SK-N-SH (cell line): ENCODE data around the gene TAMALIN.

ENCODE experiments used
- CTCF ChIP-seq: fragments of 200-600 bp; sonication (generic); IDR thresholded peaks from 2 replicates; pipeline ENCODE4 v1.6.1; 2017; ENCODE audit warnings: antibody characterized with exemption, mild to moderate bottlenecking, moderate library complexity
- EP300 ChIP-seq, 2 experiments: IDR thresholded peaks; 2 replicates each; pipeline versions ENCODE4 v1.4.0 to v1.6.1; 2012; ENCODE audit warnings: borderline replicate concordance in 1 of 2, low read depth in 1 of 2, low read length in 1 of 2
- MAX ChIP-seq: IDR thresholded peaks from 2 replicates; pipeline ENCODE4 v1.4.0; 2012; ENCODE audit warnings: low read depth
- MXI1 ChIP-seq: IDR thresholded peaks from 2 replicates; pipeline ENCODE4 v1.6.1; 2012; ENCODE audit warnings: mild to moderate bottlenecking, low read depth, low read length, improper control_type of control experiment
- RFX5 ChIP-seq: IDR thresholded peaks from 2 replicates; pipeline ENCODE4 v1.6.1; 2012; ENCODE audit warnings: mild to moderate bottlenecking, improper control_type of control experiment, low read length
- RXRA ChIP-seq: IDR thresholded peaks from 2 replicates; pipeline ENCODE4 v1.4.0; 2012; ENCODE audit warnings: low read depth, mild to moderate bottlenecking, borderline replicate concordance
- SIN3A ChIP-seq: IDR thresholded peaks from 2 replicates; pipeline ENCODE4 v1.6.1; 2012; ENCODE audit warnings: low read depth, mild to moderate bottlenecking, low read length, moderate library complexity, borderline replicate concordance
- USF1 ChIP-seq: IDR thresholded peaks from 2 replicates; pipeline ENCODE4 v1.4.0; 2012; ENCODE audit warnings: low read depth, borderline replicate concordance

- no peak for TF ChIP-seq EP300 (IDR thresholded peaks at IDR 0.05; ENCODE audit: borderline replicate concordance in 1 of 2, low read depth in 1 of 2, low read length in 1 of 2)
- no peak for TF ChIP-seq USF1
- no peak for TF ChIP-seq SIN3A
- no peak for TF ChIP-seq CTCF
- no peak for TF ChIP-seq MAX
- no peak for TF ChIP-seq RXRA
- TF ChIP-seq RFX5 = no peak
- no peak for TF ChIP-seq MXI1
These were observed 53.1 kb downstream of the TAMALIN start for GRCh38 chr12:52059582-52060497.
